Stimulated activated CD8-positive, alpha-beta memory T cell treated with anti-CD3 and anti-CD28 coated beads, Interleukin-15, amount 100 ng/mL, for 24 hours (primary cell): Measurements from ENCODE around the gene PDZD4.

Experiments
- DNase-seq: peaks from one replicate; pipeline ENCODE4 v3.0.0-alpha.2; 2020; ENCODE audit warnings: low read depth

Gene PDZD4

GRCh38 chrX:153829799-153830639 lies at the start of gene PDZD4:
Gene PDZD4 (minus strand): TSS chrX:153830544. CDS start chrX:153830298, 246 bp downstream.
- no peak for DNase-seq

- no peak for DNase-seq
These were observed 49.5 kb upstream of the PDZD4 start for GRCh38 chrX:153879741-153880439.

GRCh38 chrX:153878969-153879653 lies 48.8 kb upstream of the PDZD4 start:
- no peak for DNase-seq

- DNase-seq = no peak
These were observed 48.0 kb upstream of the PDZD4 start for GRCh38 chrX:153878345-153878744.

- DNase-seq = no peak
These were observed 47.4 kb upstream of the PDZD4 start for GRCh38 chrX:153877571-153878261.

GRCh38 chrX:153876112-153876491 lies 45.8 kb upstream of the PDZD4 start:
- no peak for DNase-seq

GRCh38 chrX:153875391-153876111 lies 45.2 kb upstream of the PDZD4 start:
- DNase-seq = peak; percentile 58

GRCh38 chrX:153874366-153875125 lies 44.2 kb upstream of the PDZD4 start:
- DNase-seq = no peak

GRCh38 chrX:153874085-153874365 lies 43.7 kb upstream of the PDZD4 start:
- DNase-seq = no peak

GRCh38 chrX:153873282-153874084 lies 43.1 kb upstream of the PDZD4 start:
- DNase-seq = no peak

- DNase-seq = no peak
These were observed 41.9 kb upstream of the PDZD4 start for GRCh38 chrX:153871946-153872878.

GRCh38 chrX:153871451-153871850 lies 41.1 kb upstream of the PDZD4 start:
- no peak for DNase-seq

- DNase-seq = no peak
These were observed 40.5 kb upstream of the PDZD4 start for GRCh38 chrX:153870791-153871360.

GRCh38 chrX:153870288-153870690 lies 39.9 kb upstream of the PDZD4 start:
- no peak for DNase-seq

GRCh38 chrX:153869473-153870287 lies 39.3 kb upstream of the PDZD4 start:
- no peak for DNase-seq

- no peak for DNase-seq
These were observed 38.5 kb upstream of the PDZD4 start for GRCh38 chrX:153868576-153869472.

GRCh38 chrX:153867671-153868070 lies 37.3 kb upstream of the PDZD4 start:
- no peak for DNase-seq
